GM18873 (cell line): ENCODE measurements around the gene PRRC2C.

Experiments used
- ATAC-seq: cut with Tn5 transposase; IDR thresholded peaks from one replicate; pipeline ENCODE4 v1.9.1; 2021; ENCODE audit warnings: mild to moderate bottlenecking, moderate library complexity, moderate number of reproducible peaks; ENCODE audit not compliant: unreplicated experiment, low FRiP score

Gene PRRC2C

GRCh38 chr1:171625225-171625624 is 139.9 kb downstream of the PRRC2C start:
- ATAC-seq, result no peak

- ATAC-seq, result no peak
Observed at GRCh38 chr1:171627020-171627419, 141.7 kb downstream of the PRRC2C start.

- no peak for ATAC-seq
Observed at GRCh38 chr1:171628225-171628624, 142.9 kb downstream of the PRRC2C start.

- no peak for ATAC-seq
Observed at GRCh38 chr1:171635661-171636060, 150.3 kb downstream of the PRRC2C start.

GRCh38 chr1:171636141-171636540 is 150.8 kb downstream of the PRRC2C start:
- ATAC-seq, result no peak

- ATAC-seq, result no peak
Observed at GRCh38 chr1:171637928-171638576, 152.7 kb downstream of the PRRC2C start.

- no peak for ATAC-seq
Observed at GRCh38 chr1:171640225-171640624, 154.9 kb downstream of the PRRC2C start.

- no peak for ATAC-seq
Observed at GRCh38 chr1:171641076-171641864, 155.9 kb downstream of the PRRC2C start.

GRCh38 chr1:171642197-171642596 is 156.9 kb downstream of the PRRC2C start:
- no peak for ATAC-seq
